CD4-positive, alpha-beta T cell treated with Interferon alpha-2 for 1 hour (primary cell): ENCODE measurements around the gene NFASC.

Experiments
- DNase-seq, 2 donors: peaks; one replicate each; pipeline ENCODE4 v3.0.0-alpha.2; 2020 to 2022

The NFASC gene

GRCh38 chr1:205016075-205016474 lies 145.4 kb downstream of the NFASC start:
- DNase-seq = no peak

GRCh38 chr1:205016584-205016983 lies 145.9 kb downstream of the NFASC start:
- no peak for DNase-seq

- no peak for DNase-seq
These were observed 146.3 kb downstream of the NFASC start for GRCh38 chr1:205017001-205017400.

- DNase-seq = no peak
These were observed 147.1 kb downstream of the NFASC start for GRCh38 chr1:205017766-205018165.

- no peak for DNase-seq
These were observed 147.7 kb downstream of the NFASC start for GRCh38 chr1:205018381-205018780.

GRCh38 chr1:205020466-205020865 lies 149.8 kb downstream of the NFASC start:
- no peak for DNase-seq

GRCh38 chr1:205024679-205025078 lies 154.0 kb downstream of the NFASC start:
- no peak for DNase-seq

- no peak for DNase-seq
These were observed 154.6 kb downstream of the NFASC start for GRCh38 chr1:205025239-205025638.

GRCh38 chr1:205026181-205026580 lies 155.5 kb downstream of the NFASC start:
- no peak for DNase-seq

- DNase-seq = no peak
These were observed 157.7 kb downstream of the NFASC start for GRCh38 chr1:205028390-205028789.

GRCh38 chr1:205028924-205029323 lies 158.3 kb downstream of the NFASC start:
- no peak for DNase-seq

- no peak for DNase-seq
These were observed 159.6 kb downstream of the NFASC start for GRCh38 chr1:205030241-205030640.

GRCh38 chr1:205030896-205031295 lies 160.2 kb downstream of the NFASC start:
- DNase-seq = no peak

- DNase-seq = no peak
These were observed 161.8 kb downstream of the NFASC start for GRCh38 chr1:205032508-205032907.

GRCh38 chr1:205037539-205037938 lies 166.9 kb downstream of the NFASC start:
- DNase-seq = no peak

- no peak for DNase-seq
These were observed 167.6 kb downstream of the NFASC start for GRCh38 chr1:205038132-205038786.

- DNase-seq = no peak
These were observed 170.5 kb downstream of the NFASC start for GRCh38 chr1:205041001-205041715.

- DNase-seq = no peak
These were observed 171.6 kb downstream of the NFASC start for GRCh38 chr1:205041998-205042910.

- DNase-seq = no peak
These were observed 172.5 kb downstream of the NFASC start, which contains the start of gene CNTN2 for GRCh38 chr1:205042911-205043806. Gene CNTN2 (plus strand): TSS chr1:205043212. CDS start chr1:205053186, 9,974 bp downstream.

GRCh38 chr1:205043866-205044265 lies 173.2 kb downstream of the NFASC start:
- DNase-seq = no peak

- no peak for DNase-seq
These were observed 174.1 kb downstream of the NFASC start for GRCh38 chr1:205044741-205045140.

- no peak for DNase-seq
These were observed 174.5 kb downstream of the NFASC start for GRCh38 chr1:205045146-205045545.
